DMS 273 (cell line): ENCODE data around the gene STT3B.

ENCODE experiments used
- DNase-seq: peaks from one replicate; lab custom pipeline; 2025; ENCODE audit not compliant: unreplicated experiment; lab: John Stamatoyannopoulos, UW

The STT3B gene

DNA sequence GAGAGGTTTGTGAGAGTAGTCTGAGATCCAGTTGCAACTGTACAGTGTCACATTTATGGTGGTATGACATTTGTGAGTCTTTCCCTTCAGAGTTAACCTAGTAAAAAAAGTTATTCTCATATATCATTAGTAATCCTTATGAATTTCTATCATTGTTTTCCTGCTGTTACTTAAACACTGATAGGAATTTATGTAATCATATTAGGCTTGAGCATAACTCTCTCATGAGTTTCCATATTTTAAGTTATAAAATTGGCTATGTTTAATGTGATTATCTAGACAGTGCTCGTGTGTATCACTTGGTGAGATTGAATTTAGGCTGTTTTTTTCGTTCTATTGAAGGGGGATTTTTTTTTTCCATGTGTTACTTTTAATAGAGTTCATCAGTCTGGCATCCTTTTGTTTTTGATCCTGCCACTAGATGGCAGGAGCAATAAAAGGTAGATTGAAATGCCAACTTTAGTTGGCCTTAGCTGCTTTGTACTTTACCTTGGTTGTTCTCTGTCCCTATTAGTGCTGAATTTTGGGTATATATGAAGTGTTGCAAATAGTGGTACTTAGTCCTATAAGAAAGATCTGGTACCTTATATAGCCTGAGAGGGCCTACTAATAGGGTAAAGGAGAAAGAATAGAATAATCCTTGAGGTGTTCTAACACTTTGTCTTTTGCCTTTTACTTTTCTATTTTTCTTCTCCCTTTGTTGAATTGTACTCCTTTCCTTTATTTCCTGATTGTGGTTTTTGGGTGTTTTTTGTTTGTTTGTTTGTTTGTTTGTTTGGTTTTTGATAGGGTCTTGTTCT is 17.9 kb downstream of the STT3B start:
- peak; percentile 39 for DNase-seq

DNA sequence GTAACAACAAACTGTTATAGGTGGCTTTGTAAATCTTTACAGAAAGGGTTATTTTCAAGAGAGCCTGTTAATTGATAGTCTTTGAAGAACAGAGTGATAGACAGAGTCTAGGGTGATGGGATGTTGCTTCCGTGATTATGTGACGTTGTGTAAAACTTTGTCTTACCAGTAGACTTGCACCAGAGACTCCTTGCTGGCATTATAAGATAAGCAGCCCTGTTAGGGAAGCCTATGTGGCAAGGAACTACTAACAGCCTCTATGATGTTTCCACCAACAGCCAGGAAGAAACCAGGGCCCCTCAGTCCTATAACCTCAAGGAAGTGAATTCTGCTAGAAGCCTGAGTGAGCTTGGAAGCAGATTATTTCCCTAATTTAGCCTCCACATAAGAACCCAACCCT is 18.9 kb downstream of the STT3B start:
- DNase-seq: no peak

- no peak for DNase-seq
Observed at GRCh38 chr3:31552103-31552502, 19.4 kb downstream of the STT3B start.

DNA sequence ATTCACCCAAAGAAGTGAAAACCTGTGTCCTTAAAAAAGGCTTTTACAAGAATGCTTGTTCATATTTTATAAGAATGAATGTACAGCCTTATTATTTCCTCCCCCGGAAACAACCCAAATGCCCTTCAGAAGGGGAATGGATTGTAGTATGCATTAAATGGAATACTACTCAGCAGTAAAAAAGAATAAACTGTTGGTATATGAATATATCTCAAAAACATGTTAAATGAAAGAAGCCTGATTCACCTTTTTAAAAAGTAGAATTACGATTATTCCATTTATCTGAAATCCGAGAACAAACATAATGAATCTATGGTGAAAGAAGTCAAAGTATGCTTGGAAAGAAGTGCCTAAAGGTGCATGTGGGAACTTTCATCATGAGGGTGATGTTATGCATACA is 20.5 kb downstream of the STT3B start:
- DNase-seq: no peak

- no peak for DNase-seq
Observed at GRCh38 chr3:31555204-31555603, 22.5 kb downstream of the STT3B start.

GRCh38 chr3:31559872-31560534 is 27.3 kb downstream of the STT3B start:
- DNase-seq: no peak

- no peak for DNase-seq
Observed at GRCh38 chr3:31561891-31562290, 29.2 kb downstream of the STT3B start.

GRCh38 chr3:31562525-31562924 is 29.8 kb downstream of the STT3B start:
- DNase-seq: no peak

DNA sequence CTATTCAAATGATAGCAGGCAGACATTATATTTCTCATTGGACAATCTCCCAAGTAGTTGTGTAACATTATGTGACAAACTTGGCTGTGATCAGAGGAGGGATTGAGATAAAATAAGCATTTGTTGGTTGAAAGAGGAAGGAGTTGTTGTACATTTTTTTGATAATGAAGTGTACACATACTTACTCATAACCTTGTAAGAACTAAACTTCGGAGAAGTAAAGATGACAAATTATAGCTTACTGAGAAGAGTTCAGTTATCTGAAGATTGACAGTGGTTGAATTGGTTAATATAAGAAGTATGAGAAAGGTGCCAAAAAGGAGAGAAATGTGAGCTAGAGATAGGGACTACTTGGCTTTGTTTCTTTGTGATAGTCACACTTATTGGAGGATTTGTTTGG is 32.6 kb downstream of the STT3B start:
- DNase-seq: no peak

- DNase-seq: peak; percentile 4
Observed at GRCh38 chr3:31567036-31567435, 34.3 kb downstream of the STT3B start.

- no peak for DNase-seq
Observed at GRCh38 chr3:31568649-31569048, 35.9 kb downstream of the STT3B start.

DNA sequence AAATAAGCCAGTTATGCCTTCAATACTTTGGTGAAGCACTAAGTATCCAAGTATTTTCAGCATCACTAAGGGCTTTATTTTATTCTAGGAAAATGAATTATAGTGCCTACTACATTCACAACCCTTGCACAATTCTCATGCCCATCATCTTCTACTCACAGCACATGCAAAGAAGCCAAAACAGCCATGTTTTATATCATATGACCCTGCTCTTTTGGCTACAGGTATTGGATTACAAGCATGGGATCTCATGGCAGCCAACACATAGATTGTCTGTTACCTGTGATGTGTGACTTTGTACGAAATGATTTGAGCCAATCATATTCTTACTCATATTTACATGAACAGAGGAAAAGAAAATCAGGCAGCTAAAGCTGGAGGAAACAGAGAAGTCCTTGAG is 38.6 kb downstream of the STT3B start:
- peak; percentile 17 for DNase-seq

DNA sequence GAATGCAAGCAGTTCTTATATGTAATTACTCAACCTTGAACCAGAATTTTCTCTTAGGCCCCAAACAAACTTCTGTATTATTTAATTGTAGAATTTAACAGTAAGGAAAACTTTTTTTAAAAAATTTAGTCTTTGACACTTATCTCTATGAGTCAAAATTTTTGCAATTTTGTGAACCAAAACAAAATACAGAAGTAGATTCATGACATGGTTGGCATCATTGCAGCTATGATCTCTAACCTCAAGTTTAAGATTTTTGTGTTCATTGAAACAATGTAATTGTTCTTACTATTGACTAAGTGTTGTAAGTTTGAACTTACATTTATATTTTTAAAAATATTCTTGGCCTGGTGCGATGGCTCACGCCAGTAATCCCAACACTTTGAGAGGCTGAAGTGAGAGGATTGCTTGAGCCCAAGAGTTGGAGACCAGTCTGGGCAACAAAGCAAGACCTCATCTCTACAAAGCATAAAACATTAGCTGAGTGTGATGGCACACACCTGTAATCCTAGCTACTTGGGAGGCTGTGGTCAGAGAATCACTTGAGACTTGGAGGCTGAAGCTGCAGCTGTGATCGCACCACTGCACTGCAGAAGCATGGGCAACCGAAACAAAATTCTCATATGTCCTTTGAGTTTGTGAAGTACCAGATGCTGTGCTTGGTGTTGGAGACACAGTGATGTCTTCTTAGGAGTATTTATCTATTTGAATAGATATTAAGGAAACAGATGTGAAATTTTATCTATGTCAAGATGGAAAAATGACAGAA is 39.7 kb downstream of the STT3B start:
- no peak for DNase-seq

DNA sequence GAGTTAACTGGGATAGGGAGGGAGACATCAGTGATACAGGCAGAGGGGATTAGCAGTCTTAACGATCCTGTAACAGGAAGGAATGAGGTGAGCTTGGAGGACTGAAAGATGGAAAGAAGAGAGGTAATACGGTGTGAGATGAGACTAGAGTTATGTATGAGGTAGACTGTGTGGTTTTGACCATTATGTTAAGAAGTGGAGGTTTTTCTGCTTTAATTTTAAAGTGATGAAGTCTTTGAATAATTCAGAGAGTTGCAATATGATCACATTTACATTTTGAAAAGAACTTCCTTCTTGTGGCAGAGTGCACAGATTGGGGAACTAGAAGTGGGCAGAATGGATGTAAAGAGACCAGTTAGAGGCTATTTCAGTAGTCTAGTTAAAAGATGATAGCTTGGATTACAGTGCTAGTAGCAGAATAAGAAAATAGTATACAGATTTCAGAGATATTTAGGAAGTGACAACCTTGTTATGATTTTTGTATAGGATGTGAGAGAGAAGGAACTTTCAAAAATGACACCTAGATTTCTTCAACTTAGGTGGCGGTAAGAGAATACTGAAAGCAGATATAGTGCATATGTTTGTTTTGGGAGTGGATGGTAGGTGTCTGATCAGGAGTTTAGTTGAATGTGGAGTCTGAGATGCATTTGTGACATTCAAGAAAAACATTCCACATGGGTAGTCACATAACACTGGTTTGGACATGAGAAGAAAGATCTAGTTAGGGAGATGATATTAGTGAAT is 40.5 kb downstream of the STT3B start:
- DNase-seq: no peak

GRCh38 chr3:31575448-31575847 is 42.7 kb downstream of the STT3B start:
- DNase-seq: no peak

DNA sequence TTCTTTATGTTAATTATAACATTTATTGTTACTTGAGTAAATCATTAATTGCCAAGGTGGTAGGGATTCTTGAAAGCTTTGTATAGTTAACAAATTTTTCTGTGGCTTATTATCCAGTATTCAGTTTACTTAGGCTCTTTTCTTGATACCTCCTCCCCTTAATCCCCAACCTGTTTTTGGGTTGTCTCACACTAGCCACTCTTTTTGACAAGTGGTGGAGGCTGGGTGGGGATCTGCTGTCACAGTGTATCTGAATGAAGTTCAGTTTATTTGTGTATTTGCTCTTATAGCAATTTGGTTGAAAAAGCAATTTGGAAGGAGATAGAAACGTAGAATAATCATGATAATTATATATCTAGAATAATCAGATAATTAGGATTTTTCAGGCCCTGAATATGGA is 43.8 kb downstream of the STT3B start:
- no peak for DNase-seq

DNA sequence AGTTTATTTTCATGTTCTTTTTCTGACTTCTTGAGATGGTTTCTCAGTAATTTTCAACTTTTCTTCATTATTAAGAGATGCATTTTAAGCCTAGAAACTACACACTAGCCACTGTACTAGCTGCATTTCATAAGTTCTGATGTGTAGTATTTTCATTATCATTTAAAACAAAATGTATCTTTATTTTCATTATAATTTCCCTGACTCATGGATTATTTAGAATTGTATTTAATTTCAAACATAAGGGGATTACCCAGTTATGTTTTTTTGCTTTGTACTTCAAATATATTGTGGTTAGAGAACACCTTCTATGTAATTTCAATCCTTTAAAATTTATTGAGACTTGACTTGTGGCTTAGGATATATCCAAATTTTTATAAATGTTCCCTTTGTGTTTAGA is 44.5 kb downstream of the STT3B start:
- DNase-seq: no peak

DNA sequence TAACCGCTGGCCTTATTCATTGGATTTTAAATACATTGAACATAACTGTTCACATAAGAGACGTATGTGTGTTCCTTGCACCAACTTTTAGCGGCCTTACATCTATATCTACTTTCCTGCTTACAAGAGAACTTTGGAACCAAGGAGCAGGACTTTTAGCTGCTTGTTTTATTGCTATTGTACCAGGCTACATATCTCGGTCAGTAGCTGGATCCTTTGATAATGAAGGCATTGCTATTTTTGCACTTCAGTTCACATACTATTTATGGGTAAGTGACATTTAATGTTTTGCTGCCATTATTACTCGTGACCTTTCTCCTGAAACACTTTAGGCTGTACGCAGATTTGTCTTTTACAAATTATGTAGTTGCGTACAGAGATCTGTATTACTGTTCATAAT is 47.1 kb downstream of the STT3B start:
- no peak for DNase-seq

DNA sequence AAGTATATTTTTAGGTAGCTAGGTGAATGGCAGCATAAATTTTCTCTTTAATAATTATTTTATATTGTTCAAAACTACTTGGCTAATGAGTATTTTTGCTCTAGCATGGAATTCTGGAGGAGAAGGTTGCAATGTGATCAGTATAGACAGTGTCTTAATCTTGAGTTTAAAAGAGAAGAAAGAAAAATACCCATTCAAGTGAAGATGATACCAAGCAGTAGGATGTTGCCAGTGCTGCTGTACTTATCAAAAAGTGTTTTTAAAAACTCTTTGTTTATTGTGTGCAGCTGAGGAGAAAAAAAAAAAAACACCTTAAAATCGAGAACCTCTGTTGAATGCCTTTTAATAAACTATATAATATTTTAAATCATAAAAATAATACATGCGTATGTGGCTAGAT is 47.9 kb downstream of the STT3B start:
- DNase-seq: no peak

DNA sequence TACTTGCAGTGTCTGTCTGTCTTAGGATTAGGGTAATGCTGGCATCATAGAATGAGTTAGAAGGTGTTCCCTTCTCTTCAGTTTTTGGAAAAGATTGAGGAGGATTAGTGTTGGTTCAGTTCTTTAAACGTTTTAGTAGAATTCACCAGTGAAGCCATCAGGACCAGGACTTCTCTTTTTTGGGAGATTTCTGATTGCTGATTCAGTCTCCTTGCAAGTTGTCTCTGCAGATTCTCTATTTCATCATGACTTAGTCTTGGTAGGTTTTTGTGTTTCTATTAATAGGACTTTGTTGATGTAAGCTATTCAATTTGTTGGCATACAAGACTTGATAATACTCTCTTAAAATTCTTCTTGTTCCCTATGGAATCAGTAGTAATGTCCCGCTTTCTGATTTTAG is 48.9 kb downstream of the STT3B start:
- DNase-seq: no peak

GRCh38 chr3:31589228-31589627 is 56.5 kb downstream of the STT3B start:
- DNase-seq: no peak
